ENCODE data around the gene PSTPIP2. TPM values are rescaled to one million over a fixed set of nuclear protein-coding genes. Genes with fewer than 3 reads are reported as not detected.

The PSTPIP2 gene
- total RNA-seq: 1 to 10 TPM; 7.7 to 8.5 TPM

GRCh38 chr18:46071653-46072375 lies at the start of gene PSTPIP2:
PSTPIP2 (minus strand) TSS chr18:46072260; CDS start chr18:46072188, 72 bp downstream.
- H3K4me3 Mint-ChIP-seq: peak within 1 kb of the TSS; percentile 72
- H3K27ac Mint-ChIP-seq: peak within 1 kb of the TSS; percentile 80
- CTCF ChIA-PET: interaction anchor here (0.9 to 3.3 kb wide), 15 partner anchors 10 to 407 kb away, joined by 3 to 69 read pairs (median 8); partner anchors contain the start of gene ATP5F1A
- H3K9me3 Mint-ChIP-seq (ENCODE audit: insufficient read depth): no peaks in the 10 kb centered on the region
- DNase-seq: peak; percentile 74
- no peaks in the 10 kb centered on the region for H3K27me3 Mint-ChIP-seq (ENCODE audit: low read depth)
- peak; percentile 83 for ATAC-seq
- H3K36me3 Mint-ChIP-seq (ENCODE audit: low read depth): peaks cover 2% of the 10 kb centered on the region
- H3K4me1 Mint-ChIP-seq (ENCODE audit: low read depth): peaks cover 32% of the 10 kb centered on the region
- POLR2A ChIA-PET: interaction anchor here (1.1 to 1.5 kb wide), 2 partner anchors 43 to 74 kb away, joined by 3 to 6 read pairs; no protein-coding TSS in a partner anchor

- ATAC-seq (no peak), DNase-seq (no peak)
- H3K9me3 Mint-ChIP-seq (ENCODE audit: insufficient read depth): no peaks in the 10 kb centered on the region
- H3K27ac Mint-ChIP-seq: no peak overlapping the region
- POLR2A ChIA-PET: interaction anchor here (0.6 to 1.2 kb wide), 2 partner anchors 15 to 34 kb away, joined by 3 to 4 read pairs; no protein-coding TSS in a partner anchor
- no peaks in the 10 kb centered on the region for H3K27me3 Mint-ChIP-seq (ENCODE audit: low read depth)
- H3K36me3 Mint-ChIP-seq (ENCODE audit: low read depth): peaks cover 49% of the 10 kb centered on the region
- peaks cover 6% of the 10 kb centered on the region for H3K4me1 Mint-ChIP-seq (ENCODE audit: low read depth)
- no peak overlapping the region for H3K4me3 Mint-ChIP-seq
- CTCF ChIA-PET: interaction anchor here (1.1 to 2.0 kb wide), 5 partner anchors 9 to 544 kb away, joined by 3 to 4 read pairs (median 4); partner anchors contain the start of gene HAUS1
Measured at GRCh38 chr18:46113751-46114150, 41.7 kb upstream of the PSTPIP2 start.

- no peak overlapping the region for H3K4me3 Mint-ChIP-seq
- CTCF ChIA-PET: interaction anchor here (1.0 kb wide), 1 partner anchor 63 kb away, joined by 3 read pairs; a partner anchor contains a TSS
Measured at GRCh38 chr18:46110406-46110805, 38.3 kb upstream of the PSTPIP2 start.

GRCh38 chr18:46109386-46109785 lies 37.3 kb upstream of the PSTPIP2 start:
- Mint-ChIP-seq H3K9me3 (ENCODE audit: insufficient read depth) (no peaks in the 10 kb centered on the region), H3K36me3 (ENCODE audit: low read depth) (peaks cover 48% of the 10 kb centered on the region), H3K4me3 (no peak overlapping the region), H3K4me1 (ENCODE audit: low read depth) (peaks cover 28% of the 10 kb centered on the region), H3K27me3 (ENCODE audit: low read depth) (no peaks in the 10 kb centered on the region), H3K27ac (no peak overlapping the region)
- ATAC-seq: no peak
- DNase-seq: no peak
- CTCF ChIA-PET: no interaction called here
- POLR2A ChIA-PET: no interaction called here

More at GRCh38 chr18:46110406-46110805, 38.3 kb upstream of the PSTPIP2 start:
- Mint-ChIP-seq H3K36me3 (ENCODE audit: low read depth) (peaks cover 55% of the 10 kb centered on the region), H3K9me3 (ENCODE audit: insufficient read depth) (no peaks in the 10 kb centered on the region), H3K27me3 (ENCODE audit: low read depth) (no peaks in the 10 kb centered on the region), H3K4me1 (ENCODE audit: low read depth) (peaks cover 22% of the 10 kb centered on the region), H3K27ac (peak overlapping the region; percentile 67)
- ATAC-seq (no peak), DNase-seq (no peak)
- POLR2A ChIA-PET: no interaction called here

- H3K4me3 Mint-ChIP-seq: peak within 1 kb of the TSS; percentile 97
Measured at GRCh38 chr18:46104128-46104911, 32.3 kb upstream of the PSTPIP2 start, which contains the start of gene HAUS1. HAUS1 (plus strand) TSS chr18:46104385; CDS start chr18:46104412, 27 bp downstream.

GRCh38 chr18:46099463-46099862 lies 27.4 kb upstream of the PSTPIP2 start:
- CTCF ChIA-PET: interaction anchor here (2.3 kb wide), 1 partner anchor 74 kb away, joined by 12 read pairs; a partner anchor contains a TSS
- Mint-ChIP-seq H3K9me3 (ENCODE audit: insufficient read depth) (no peaks in the 10 kb centered on the region), H3K27me3 (ENCODE audit: low read depth) (no peaks in the 10 kb centered on the region), H3K4me1 (ENCODE audit: low read depth) (peaks cover 33% of the 10 kb centered on the region), H3K4me3 (no peak overlapping the region), H3K36me3 (ENCODE audit: low read depth) (peaks cover 18% of the 10 kb centered on the region), H3K27ac (no peak overlapping the region)
- ATAC-seq (no peak), DNase-seq (no peak)
- POLR2A ChIA-PET: no interaction called here

More at GRCh38 chr18:46104128-46104911, 32.3 kb upstream of the PSTPIP2 start, which contains the start of gene HAUS1:
- ATAC-seq (peak; percentile 91), DNase-seq (peak; percentile 84)
- ChIA-PET POLR2A (no interaction called here), CTCF (interaction anchor here (1.0 to 1.5 kb wide), 3 partner anchors 9 to 44 kb away, joined by 3 to 4 read pairs (median 3); no protein-coding TSS in a partner anchor)
- Mint-ChIP-seq H3K27ac (peak within 1 kb of the TSS; percentile 94), H3K27me3 (ENCODE audit: low read depth) (no peaks in the 10 kb centered on the region), H3K36me3 (ENCODE audit: low read depth) (peaks cover 27% of the 10 kb centered on the region), H3K4me1 (ENCODE audit: low read depth) (peaks cover 32% of the 10 kb centered on the region), H3K9me3 (ENCODE audit: insufficient read depth) (no peaks in the 10 kb centered on the region)

- no peak for DNase-seq
- CTCF ChIA-PET: interaction anchor here (2.3 kb wide), 1 partner anchor 75 kb away, joined by 12 read pairs; a partner anchor contains a TSS
- POLR2A ChIA-PET: interaction anchor here (0.7 to 1.2 kb wide), 4 partner anchors 13 to 122 kb away, joined by 3 to 4 read pairs (median 4); no protein-coding TSS in a partner anchor
- peaks cover 33% of the 10 kb centered on the region for H3K4me1 Mint-ChIP-seq (ENCODE audit: low read depth)
- H3K9me3 Mint-ChIP-seq (ENCODE audit: insufficient read depth): no peaks in the 10 kb centered on the region
- peak overlapping the region; percentile 98 for H3K4me3 Mint-ChIP-seq
- ATAC-seq: no peak
- H3K27me3 Mint-ChIP-seq (ENCODE audit: low read depth): no peaks in the 10 kb centered on the region
- peaks cover 25% of the 10 kb centered on the region for H3K36me3 Mint-ChIP-seq (ENCODE audit: low read depth)
- peak overlapping the region; percentile 95 for H3K27ac Mint-ChIP-seq
Measured at GRCh38 chr18:46098616-46098933, 26.5 kb upstream of the PSTPIP2 start.

GRCh38 chr18:46097801-46098615 lies 25.9 kb upstream of the PSTPIP2 start, which contains the start of gene ATP5F1A:
ATP5F1A (minus strand) TSS chr18:46098296; CDS start chr18:46098231, 65 bp downstream.
- peak; percentile 91 for DNase-seq
- ChIA-PET CTCF (interaction anchor here (0.6 to 2.3 kb wide), 10 partner anchors 15 to 560 kb away, joined by 3 to 12 read pairs (median 4); partner anchors contain the start of gene PSTPIP2), POLR2A (interaction anchor here (0.7 to 1.2 kb wide), 6 partner anchors 13 to 123 kb away, joined by 3 to 5 read pairs (median 4); a partner anchor contains a TSS)
- H3K36me3 Mint-ChIP-seq (ENCODE audit: low read depth): peaks cover 28% of the 10 kb centered on the region
- peak; percentile 88 for ATAC-seq
- H3K27ac Mint-ChIP-seq: peak within 1 kb of the TSS; percentile 95
- H3K4me1 Mint-ChIP-seq (ENCODE audit: low read depth): peaks cover 32% of the 10 kb centered on the region
- peak within 1 kb of the TSS; percentile 98 for H3K4me3 Mint-ChIP-seq
- no peaks in the 10 kb centered on the region for H3K27me3 Mint-ChIP-seq (ENCODE audit: low read depth)
- H3K9me3 Mint-ChIP-seq (ENCODE audit: insufficient read depth): no peaks in the 10 kb centered on the region

- CTCF ChIA-PET: interaction anchor here (0.6 to 2.3 kb wide), 11 partner anchors 12 to 560 kb away, joined by 3 to 12 read pairs (median 4); partner anchors contain the start of gene PSTPIP2
- ATAC-seq: peak; percentile 21
- peak overlapping the region; percentile 98 for H3K4me3 Mint-ChIP-seq
- H3K27me3 Mint-ChIP-seq (ENCODE audit: low read depth): no peaks in the 10 kb centered on the region
- H3K4me1 Mint-ChIP-seq (ENCODE audit: low read depth): peaks cover 32% of the 10 kb centered on the region
- peak; percentile 29 for DNase-seq
- H3K27ac Mint-ChIP-seq: peak overlapping the region; percentile 95
- POLR2A ChIA-PET: interaction anchor here (0.7 to 1.2 kb wide), 3 partner anchors 22 to 76 kb away, joined by 3 to 5 read pairs (median 4); a partner anchor contains a TSS
- H3K9me3 Mint-ChIP-seq (ENCODE audit: insufficient read depth): no peaks in the 10 kb centered on the region
- H3K36me3 Mint-ChIP-seq (ENCODE audit: low read depth): peaks cover 32% of the 10 kb centered on the region
Measured at GRCh38 chr18:46097431-46097800, 25.4 kb upstream of the PSTPIP2 start.

- H3K4me3 Mint-ChIP-seq: peak overlapping the region; percentile 98
- CTCF ChIA-PET: interaction anchor here (0.6 to 2.3 kb wide), 12 partner anchors 12 to 561 kb away, joined by 3 to 12 read pairs (median 4); partner anchors contain the start of gene PSTPIP2
- POLR2A ChIA-PET: interaction anchor here (0.8 kb wide), 1 partner anchor 10 kb away, joined by 4 read pairs; no protein-coding TSS in a partner anchor
Measured at GRCh38 chr18:46096651-46097300, 24.7 kb upstream of the PSTPIP2 start.

More at GRCh38 chr18:46096651-46097300, 24.7 kb upstream of the PSTPIP2 start:
- Mint-ChIP-seq H3K27me3 (ENCODE audit: low read depth) (no peaks in the 10 kb centered on the region), H3K9me3 (ENCODE audit: insufficient read depth) (no peaks in the 10 kb centered on the region), H3K4me1 (ENCODE audit: low read depth) (peaks cover 33% of the 10 kb centered on the region), H3K36me3 (ENCODE audit: low read depth) (peaks cover 36% of the 10 kb centered on the region), H3K27ac (peak overlapping the region; percentile 95)
- ATAC-seq (no peak), DNase-seq (no peak)
